Umbilical cord (tissue), 2 donors: ENCODE results near the gene ILF2. TPM values are rescaled to one million over a fixed set of nuclear protein-coding genes. Genes with fewer than 3 reads are reported as not detected.
"Not testable (repeated sequence)": the region's sequence is repeated elsewhere in the genome, so short reads cannot be mapped to it uniquely, and the experiment has no call there.

ENCODE experiments used
- DNase-seq: peaks from one replicate; pipeline ENCODE4 v3.0.0-alpha.2; 2015; ENCODE audit warnings: low spot score
- total RNA-seq: library from RNA; depleted of rRNA; stranded (reverse); fragments of >200 nt; gene quantifications from one replicate; pipeline ENCODE4 v1.2.3, GENCODE V29; 2014; ENCODE audit warnings: low replicate concordance; ENCODE audit not compliant: insufficient read depth

Gene ILF2
- total RNA-seq, result 72.2 TPM

GRCh38 chr1:153670859-153671627 lies at the start of gene ILF2:
Gene ILF2, minus strand, starts transcription at chr1:153670993. Its CDS starts 71 bp downstream, at chr1:153670922.
- DNase-seq, result peak; percentile 100

- no peak for DNase-seq
Measured at GRCh38 chr1:153717330-153717729, 46.5 kb upstream of the ILF2 start.

DNA sequence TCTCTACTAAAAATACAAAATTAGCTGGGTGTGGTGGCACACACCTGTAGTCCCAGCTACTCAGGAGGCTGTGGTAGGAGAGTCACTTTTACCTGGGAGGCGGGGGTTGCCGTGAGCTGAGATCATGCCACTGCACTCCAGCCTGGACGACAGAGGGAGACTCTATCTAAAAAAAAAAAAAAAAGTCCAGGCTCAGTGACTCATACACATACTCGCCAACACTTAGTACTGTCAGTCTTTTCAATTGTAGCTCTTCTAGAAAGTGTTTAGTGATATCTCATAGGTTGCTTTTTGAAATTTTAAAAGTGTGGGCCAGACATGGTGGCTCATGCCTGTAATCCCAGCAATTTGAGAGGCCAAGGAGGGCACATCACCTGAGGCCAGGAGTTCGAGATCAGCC lies 45.4 kb upstream of the ILF2 start:
- DNase-seq, result not testable (repeated sequence)

- no peak for DNase-seq
Measured at GRCh38 chr1:153711026-153711425, 40.2 kb upstream of the ILF2 start.

DNA sequence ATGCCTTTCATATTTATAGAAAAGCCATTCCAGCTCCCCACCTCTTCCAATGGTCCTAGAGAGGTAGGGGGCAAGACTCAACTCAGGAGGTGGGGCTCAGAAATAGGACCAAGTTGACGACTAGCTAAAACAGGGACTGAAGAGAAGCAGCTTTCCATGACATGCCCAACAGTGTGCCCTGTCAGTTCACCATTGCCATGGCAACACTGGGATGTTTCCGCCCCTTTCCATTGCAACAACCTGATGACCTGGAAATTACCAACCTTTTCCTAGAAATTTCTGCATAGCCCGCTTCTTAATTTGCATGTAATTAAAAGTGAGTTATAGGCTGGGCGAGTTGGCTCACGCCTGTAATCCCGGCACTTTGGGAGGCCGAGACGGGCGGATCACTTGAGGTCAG lies 34.7 kb upstream of the ILF2 start:
- DNase-seq, result no peak

GRCh38 chr1:153699768-153700167 lies 29.0 kb upstream of the ILF2 start:
- no peak for DNase-seq

DNA sequence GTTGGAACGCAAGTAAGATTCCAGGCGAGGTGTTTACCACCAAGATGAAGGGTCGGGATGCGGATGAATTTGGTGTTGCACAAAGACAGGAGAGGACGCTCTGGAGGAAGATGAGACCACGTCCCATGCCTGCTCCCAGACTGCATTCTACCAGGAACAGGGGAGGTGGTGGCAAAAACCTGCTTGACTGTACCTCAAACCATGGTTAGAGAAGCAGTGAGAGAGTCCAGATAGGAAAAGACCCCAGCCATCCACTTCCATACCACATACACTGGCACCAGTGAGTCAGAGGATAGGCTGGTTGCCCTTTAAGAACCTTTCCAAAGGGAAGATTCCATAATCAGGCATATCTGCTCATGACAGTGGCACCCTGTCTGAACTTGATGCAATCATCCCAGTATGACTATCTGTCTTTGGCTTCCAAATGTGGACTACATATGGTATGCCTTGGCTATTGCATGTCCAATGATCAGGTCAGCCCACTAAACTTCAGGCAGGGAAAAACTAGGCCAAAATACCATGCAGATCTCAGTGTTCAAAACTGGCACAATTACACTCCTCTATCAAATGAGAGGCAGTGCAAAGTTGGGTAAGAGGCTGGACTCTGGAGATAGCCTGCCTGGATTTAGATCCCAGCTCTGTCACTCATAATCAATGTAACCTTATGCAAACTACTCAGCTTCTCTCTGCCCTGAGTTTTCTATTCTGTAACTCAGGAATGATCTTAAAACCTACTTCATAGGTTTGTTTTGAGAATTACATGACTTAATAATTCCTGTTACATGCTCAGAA lies 28.3 kb upstream of the ILF2 start:
- no peak for DNase-seq

GRCh38 chr1:153698020-153698922 lies 27.5 kb upstream of the ILF2 start:
- DNase-seq, result peak; percentile 90

DNA sequence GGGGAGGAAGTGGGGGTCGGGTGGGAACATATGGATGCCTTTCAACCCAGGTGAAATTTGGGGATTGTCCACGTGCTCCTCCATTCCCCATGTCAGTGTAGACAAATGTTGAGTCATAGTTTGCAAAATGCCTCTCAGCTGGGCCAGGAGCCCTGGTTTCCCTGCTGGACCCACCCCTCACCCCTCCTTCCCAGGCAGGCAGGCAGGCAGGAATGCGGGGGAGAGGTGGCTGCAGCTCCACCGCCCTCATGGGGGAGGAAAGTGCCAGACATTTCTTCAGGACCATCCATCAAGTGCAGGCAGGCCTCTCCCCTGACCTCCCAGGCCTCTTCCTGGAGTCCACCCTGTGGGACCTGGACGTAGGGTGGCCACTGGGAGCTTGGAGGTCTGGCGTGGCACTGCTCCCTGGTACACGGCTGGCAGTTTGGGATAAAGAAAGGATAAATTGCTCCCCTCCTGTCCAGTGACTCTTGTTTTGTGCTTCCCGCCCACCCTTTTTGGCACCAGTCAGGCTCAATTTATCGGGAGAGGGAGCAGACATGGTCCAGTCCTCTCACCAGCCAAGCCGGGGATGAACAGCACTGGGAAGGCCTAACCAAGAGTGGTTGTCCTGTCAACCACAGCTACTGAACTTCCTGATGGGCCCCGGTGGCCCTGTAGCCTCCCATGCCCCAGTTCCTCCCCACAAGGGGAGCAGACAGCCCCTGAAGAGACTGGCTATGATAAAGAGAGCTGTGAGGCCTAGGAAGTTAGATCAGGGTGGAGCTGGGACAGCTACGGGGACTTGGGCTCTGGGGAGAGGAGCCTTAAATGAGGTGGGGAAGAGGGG lies 26.6 kb upstream of the ILF2 start:
- peak; percentile 66 for DNase-seq

DNA sequence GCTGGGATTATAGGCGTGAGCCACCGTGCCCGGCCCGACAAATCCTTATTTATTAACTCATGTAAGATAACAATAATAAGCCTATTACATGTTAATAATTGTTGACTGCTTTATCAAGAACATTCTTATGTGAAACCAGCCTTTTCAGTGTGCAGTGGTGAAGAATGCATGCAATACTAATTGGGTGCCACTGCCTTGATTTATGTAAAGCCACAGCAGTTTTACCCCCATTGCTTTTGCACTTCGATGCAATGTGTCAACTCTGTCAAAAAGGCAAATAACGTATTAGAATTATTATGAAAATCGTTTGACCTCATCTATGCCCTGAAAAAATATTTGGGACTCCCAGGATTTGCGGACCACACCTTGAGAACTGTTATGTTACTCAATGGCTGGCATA lies 25.9 kb upstream of the ILF2 start:
- no peak for DNase-seq

DNA sequence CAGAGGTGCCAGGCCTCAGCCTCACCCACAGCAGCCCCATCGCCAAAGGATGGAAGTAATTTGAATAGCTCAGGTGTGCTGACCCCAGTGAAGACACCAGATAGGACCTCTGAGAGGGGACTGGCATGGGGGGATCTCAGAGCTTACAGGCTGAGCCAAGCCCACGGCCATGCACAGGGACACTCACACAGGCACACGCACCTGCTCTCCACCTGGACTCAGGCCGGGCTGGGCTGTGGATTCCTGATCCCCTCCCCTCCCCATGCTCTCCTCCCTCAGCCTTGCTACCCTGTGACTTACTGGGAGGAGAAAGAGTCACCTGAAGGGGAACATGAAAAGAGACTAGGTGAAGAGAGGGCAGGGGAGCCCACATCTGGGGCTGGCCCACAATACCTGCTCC lies 22.7 kb upstream of the ILF2 start:
- DNase-seq, result no peak

DNA sequence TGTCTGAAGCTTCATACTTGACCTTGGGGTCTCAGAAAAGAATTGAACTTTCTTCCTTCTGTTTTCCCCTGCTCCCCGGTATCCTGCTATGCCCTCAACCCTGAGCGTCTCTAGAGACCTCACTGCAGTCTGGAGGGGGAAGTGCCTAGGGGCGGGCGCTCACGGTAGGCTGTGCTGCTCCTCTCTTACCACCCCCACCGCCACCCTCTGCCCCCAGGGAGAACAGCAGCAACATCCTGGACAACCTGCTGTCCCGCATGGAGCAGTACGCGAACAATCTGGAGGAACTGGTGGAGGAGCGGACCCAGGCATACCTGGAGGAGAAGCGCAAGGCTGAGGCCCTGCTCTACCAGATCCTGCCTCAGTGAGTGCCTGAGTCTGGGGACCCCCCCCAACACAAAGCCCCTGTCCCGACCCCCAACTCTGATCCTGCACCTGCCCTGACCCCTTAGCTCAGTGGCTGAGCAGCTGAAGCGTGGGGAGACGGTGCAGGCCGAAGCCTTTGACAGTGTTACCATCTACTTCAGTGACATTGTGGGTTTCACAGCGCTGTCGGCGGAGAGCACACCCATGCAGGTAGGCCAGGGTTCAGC lies 18.0 kb upstream of the ILF2 start:
- DNase-seq, result no peak

DNA sequence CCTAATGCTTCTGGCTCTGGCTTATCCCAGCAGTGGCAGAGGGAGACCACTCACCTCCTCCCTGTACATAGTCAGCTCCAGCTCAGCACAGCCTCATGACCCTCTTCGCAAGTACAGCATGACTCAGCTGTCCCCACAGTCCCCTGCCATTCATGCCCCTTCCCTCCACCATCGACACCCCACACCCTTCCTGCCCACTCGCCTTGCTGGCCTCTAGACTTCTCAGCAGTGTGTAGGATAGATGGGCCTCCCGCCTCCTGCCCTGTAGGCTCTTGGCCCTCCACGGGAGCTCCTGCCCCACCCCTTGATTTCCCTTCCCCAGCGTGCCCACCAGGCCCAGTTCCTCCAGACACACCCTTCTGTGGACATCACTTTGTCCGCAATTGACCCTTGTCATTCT lies 17.5 kb upstream of the ILF2 start:
- DNase-seq, result no peak

DNA sequence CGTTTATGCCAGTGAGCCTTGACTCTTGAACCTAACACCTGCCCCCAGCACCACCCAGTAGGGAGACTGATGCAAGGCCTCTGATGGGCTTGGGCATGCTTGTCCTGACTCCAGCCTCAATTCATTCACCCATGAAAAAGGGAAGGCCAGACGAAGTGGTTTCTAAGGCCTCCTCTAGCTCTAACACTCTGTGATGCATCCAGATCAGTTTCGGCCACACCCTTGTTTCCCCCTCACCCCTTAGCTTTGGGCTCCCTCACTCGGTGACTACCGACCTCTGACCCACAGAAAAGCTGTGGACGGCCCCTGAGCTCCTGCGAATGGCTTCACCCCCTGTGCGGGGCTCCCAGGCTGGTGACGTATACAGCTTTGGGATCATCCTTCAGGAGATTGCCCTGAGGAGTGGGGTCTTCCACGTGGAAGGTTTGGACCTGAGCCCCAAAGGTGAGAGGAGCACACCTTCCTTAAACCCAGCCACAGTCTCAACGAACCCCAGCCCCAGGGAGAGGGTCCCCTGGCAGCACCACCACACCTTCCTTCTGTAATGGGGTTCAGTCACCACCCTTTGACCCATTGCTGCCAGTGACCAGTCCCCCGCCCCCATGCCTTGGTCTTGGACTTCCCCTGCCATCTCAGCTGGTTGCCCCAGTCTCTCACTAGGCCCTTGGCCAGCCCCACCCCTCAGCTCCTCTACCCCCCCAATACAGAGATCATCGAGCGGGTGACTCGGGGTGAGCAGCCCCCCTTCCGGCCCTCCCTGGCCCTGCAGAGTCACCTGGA lies 16.7 kb upstream of the ILF2 start:
- no peak for DNase-seq

DNA sequence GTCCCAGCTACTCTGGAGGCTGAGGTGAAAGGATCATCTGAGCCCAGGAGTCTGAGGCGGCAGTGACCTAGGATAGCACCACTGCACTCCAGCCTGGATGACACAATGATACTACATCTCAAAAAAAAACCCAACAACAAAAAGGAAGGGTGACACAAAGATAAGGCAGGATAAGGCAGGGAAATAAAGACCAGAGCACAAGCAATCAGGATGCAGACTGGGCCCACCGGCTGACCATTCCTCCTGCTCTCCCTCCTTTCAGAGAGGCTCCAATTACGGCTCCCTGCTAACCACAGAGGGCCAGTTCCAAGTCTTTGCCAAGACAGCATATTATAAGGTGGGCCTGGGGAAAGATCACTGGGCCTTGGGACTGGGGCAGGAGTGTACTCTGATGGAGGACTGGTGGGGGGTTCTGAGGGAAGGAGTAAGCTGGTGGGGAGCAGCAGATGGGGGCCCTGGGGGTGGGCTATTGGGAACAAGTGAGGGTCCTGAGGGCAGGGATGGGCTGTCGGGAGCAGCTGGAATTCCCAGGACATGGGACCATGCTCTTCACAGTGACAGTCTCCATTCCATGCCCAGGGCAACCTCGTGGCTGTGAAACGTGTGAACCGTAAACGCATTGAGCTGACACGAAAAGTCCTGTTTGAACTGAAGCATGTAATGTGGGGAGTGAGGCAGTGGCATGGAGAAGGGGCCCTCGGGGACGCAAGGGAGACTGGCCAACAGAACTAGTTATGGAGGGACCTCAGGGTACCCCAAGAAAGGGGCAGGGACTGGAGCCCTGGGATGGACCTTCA lies 14.9 kb upstream of the ILF2 start:
- DNase-seq, result no peak

- DNase-seq, result no peak
Measured at GRCh38 chr1:153684892-153685291, 14.1 kb upstream of the ILF2 start.

DNA sequence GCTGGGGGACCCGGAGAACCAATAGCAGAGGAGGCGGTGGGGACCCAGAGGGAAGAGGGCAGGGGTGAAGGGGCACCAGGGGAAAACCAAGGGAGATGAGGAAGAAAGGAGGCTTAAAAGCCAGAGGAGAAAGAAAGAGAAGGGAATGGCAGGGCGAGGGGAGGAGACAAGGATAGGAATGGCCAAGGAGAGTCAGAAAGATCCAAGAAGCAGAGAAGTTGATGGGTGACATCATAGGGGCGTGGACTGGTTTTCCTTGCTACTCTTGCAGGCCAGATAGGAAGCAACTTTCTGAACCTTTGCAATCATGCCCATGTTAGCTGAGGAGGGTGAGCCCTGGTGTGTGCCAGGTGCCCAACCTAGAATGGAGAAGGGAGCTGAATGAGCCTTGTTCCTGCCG lies 13.1 kb upstream of the ILF2 start:
- DNase-seq, result peak; percentile 34

- no peak for DNase-seq
Measured at GRCh38 chr1:153682730-153683129, 11.9 kb upstream of the ILF2 start.

DNA sequence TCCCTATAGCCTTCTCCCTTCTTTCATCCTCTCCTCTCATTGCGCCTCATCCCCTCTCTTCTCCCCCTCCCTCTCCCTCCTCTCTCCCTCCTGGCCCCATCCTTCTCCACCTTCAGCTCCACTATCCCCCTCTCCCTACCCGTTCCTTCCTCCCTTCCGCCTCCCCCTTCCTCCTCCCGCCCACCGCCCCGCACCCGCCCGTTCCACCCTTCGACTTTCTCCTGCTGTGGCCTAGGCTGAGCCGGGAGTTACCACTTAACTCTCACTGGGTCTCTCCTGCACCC lies 9.3 kb upstream of the ILF2 start:
- DNase-seq, result no peak
